ENCODE measurements around the gene CRB3.
A peak's percentile ranks its signal among the peaks of the same experiment; 100 is the strongest.
"Not testable (repeated sequence)": the region's sequence is repeated elsewhere in the genome, so short reads cannot be mapped to it uniquely, and the experiment has no call there.

The CRB3 gene

DNA sequence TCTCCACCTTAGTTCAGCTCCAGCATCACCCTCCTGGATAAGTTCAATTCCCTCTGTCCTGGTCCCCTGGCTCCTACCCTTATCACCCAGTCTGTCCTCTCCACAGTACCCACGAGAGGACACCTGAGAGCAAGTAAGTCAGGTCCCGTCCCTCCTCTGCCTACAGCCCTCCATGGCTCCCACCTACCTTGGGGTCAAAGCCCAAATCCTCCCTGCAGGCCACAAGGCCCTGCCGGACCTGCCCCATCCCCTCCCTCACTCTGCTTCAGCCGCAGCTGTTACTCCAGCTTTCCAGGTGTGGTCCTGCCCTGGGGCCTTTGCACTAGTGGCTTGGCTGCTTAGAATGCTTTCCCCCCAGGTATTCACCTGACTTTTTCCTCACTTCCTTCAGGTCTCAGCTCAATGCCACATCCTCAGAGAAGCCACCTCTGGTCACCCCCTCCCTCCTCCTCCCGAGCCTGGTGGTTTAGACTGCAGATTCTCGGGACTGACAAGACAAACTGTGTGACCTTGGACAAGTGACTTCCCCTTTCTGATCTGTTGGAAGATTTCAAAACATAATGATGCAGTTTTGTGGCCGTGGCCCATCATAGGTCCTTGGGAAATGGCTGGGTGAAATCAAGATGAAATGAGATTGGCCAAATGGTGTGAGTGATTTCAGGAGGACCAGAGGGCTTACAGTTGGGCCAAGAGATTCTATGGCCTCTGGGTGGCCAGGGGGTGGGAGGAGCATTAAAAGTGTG lies 34.4 kb downstream of the CRB3 start:
- no peak for DNase-seq

GRCh38 chr19:6499052-6499790 lies 35.1 kb downstream of the CRB3 start:
- no peak for DNase-seq

DNA sequence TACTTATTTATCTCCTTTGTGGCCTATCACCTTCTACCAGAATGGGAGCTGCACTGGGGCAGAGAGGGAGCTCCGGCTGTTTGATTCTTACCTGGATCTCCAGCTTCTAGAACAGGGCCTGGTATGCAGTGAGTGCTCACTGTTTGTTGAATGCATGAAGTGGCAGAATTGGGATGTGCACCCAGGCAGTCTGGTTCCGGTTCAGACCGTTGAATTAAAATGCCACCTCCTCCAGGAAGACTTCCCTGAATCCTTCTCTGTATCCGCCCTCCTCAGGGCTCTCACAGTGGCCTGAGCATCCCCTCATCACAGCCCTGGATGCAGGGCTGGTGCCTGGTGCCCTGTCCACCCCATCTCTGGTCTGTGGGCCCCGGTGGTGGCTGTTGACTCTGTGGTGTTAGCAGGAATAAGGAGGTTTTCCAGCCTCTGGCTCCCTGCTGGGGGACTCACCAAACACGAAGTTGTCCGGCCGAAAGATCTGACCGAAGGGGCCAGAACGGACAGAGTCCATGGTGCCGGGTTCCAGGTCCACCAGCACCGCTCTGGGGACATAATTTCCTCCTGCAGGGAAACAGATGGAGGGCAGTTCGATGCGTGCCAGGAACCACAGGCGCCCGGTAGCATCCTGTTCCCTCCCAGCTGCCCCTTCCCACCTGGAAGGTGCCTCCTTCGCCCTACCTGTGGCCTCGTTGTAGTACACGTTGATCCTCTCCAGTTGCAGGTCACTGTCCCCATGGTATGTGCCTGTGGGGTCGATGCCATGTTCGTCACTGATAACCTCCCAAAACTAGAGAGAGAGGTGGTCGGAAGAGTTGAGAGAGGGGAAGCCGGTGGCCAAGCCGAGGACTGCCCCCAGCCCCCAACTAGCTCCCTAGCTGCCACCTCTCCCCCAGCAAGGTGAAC lies 37.0 kb downstream of the CRB3 start:
- no peak for DNase-seq

- no peak for DNase-seq
These were observed 37.9 kb downstream of the CRB3 start, which contains the start of gene TUBB4A for GRCh38 chr19:6501740-6502648. Gene TUBB4A (minus strand): TSS chr19:6502309. CDS start chr19:6502212, 97 bp downstream.

GRCh38 chr19:6503407-6504201 lies 39.5 kb downstream of the CRB3 start:
- no peak for DNase-seq

- DNase-seq: not testable (repeated sequence)
These were observed 44.1 kb downstream of the CRB3 start for GRCh38 chr19:6508028-6508771.

GRCh38 chr19:6509118-6509971 lies 45.3 kb downstream of the CRB3 start:
- DNase-seq: no peak

- no peak for DNase-seq
These were observed 46.5 kb downstream of the CRB3 start for GRCh38 chr19:6510618-6511017.

- DNase-seq: no peak
These were observed 50.0 kb downstream of the CRB3 start for GRCh38 chr19:6514089-6514488.

DNA sequence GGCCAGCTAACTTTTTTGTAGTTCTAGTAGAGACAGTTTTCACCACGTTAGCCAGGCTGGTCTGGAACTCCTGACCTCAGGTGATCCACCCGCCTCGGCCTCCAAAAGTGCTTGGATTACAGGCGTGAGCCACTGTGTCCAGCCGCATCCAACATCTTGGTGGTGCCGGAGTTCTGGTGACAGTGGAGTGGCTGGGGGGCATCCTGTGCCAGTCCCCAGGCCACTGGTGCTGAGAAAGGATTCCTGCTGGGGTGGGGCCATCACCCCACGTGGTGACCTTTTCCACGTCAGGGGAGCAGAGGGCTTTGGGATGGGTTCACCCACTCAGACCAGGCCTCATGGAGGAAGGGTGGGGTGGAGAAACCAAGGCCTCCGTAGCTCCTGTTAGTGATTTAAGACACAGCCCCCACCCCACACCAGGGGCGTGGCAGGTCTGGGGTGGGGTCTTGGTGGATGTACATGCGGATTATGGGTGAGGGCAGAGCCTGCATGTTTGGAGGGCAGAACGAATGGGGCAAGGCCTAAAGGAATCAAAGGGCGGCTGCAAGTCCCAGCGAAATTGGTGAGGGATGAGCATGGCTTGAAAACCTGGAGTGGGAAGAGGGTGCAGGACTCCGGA lies 51.0 kb downstream of the CRB3 start:
- no peak for DNase-seq

GRCh38 chr19:6516018-6516658 lies 52.1 kb downstream of the CRB3 start:
- DNase-seq: peak; percentile 32
